Activated T-helper 2 cell treated with anti-CD3 and anti-CD28 coated beads, Interferon-gamma antibody, Interleukin-2, Interleukin-4, amounts not matched to agents 10 μg/mL and 5 μg/mL and 100 μg/mL, durations not matched to agents 14 hours and 24 hours and 36 hours (primary cell): ENCODE results near the gene CBFA2T3. TPM values are rescaled to one million over a fixed set of nuclear protein-coding genes. Genes with fewer than 3 reads are reported as not detected.

Experiments used
- DNase-seq: peaks from one replicate; pipeline ENCODE4 v3.0.0; 2021; ENCODE audit warnings: low spot score
- H3K27ac Mint-ChIP-seq: one replicate; pipeline ENCODE4 v1.8.0; 2021; ENCODE audit warnings: mixed read lengths
- H3K27me3 Mint-ChIP-seq: one replicate; pipeline ENCODE4 v1.8.0; 2021; ENCODE audit warnings: low read depth, mixed read lengths
- H3K36me3 Mint-ChIP-seq: one replicate; pipeline ENCODE4 v1.8.0; 2021; ENCODE audit warnings: low read depth, mixed read lengths
- H3K4me1 Mint-ChIP-seq: one replicate; pipeline ENCODE4 v1.8.0; 2021; ENCODE audit warnings: low read depth, mixed read lengths
- H3K4me3 Mint-ChIP-seq: one replicate; pipeline ENCODE4 v1.8.0; 2021; ENCODE audit warnings: low read depth, mild to moderate bottlenecking, moderate library complexity, mixed read lengths
- H3K9me3 Mint-ChIP-seq: one replicate; pipeline ENCODE4 v1.8.0; 2021; ENCODE audit warnings: mixed read lengths
- intact Hi-C: fragments of 100-400 bp; cut with micrococcal nuclease; formaldehyde crosslinking; loops from one replicate; pipeline ENCODE4 v1.15.1; 2023
- total RNA-seq: library from RNA; stranded (reverse); gene quantifications from 2 replicates; pipeline ENCODE4 v1.2.3, GENCODE V29; 2022

The CBFA2T3 gene
- total RNA-seq, 1 donor from 2014 or later: 0.30 TPM

DNA sequence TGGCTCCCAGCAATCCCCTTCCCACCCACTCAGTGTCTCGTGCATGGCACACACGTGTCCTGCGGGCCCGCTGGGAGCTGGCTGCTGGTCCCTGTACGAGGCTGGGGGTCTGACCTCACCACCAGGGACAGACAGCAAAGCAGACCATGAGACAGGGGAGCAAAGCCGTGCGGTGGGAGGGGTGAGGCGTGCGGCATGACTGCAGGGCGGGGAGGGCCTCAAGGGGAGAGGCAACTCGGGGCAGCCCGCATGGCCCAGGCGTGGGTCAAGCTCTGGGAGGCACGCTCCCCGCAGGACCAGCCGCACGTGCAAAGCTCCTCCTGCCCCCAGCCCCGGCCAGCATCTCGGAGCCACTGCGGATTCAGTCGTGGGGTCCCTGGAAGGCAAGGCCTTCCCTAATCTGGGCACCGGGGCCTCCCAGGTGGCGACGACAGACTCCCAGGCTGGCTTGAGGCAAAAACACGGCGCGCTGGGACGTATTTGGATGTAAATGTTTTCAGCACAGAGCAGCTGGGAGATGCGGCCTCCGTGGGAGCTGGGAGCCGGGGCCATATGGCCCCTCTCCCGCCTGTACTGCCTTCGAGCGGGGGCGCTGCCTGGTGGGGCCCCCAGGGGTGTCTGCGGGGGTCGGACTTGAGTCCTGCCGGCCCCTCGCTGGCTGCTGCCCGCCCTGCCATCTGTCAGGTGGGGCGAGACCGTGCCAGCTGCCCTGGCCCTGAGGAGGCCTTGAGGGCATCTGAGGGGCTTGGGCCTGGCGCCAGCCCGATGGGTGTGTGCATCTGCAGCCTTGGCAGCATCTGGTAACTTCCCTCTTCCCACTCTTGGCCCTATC, 12.2 kb upstream of the CBFA2T3 start:
- no peak for DNase-seq
- H3K9me3 Mint-ChIP-seq: no peaks in the 10 kb centered on the region
- H3K4me3 Mint-ChIP-seq: no peak overlapping the region
- H3K36me3 Mint-ChIP-seq: no peaks in the 10 kb centered on the region
- no peaks in the 10 kb centered on the region for H3K27me3 Mint-ChIP-seq
- H3K4me1 Mint-ChIP-seq: no peaks in the 10 kb centered on the region
- intact Hi-C loops: no loop called here
- no peak overlapping the region for H3K27ac Mint-ChIP-seq

DNA sequence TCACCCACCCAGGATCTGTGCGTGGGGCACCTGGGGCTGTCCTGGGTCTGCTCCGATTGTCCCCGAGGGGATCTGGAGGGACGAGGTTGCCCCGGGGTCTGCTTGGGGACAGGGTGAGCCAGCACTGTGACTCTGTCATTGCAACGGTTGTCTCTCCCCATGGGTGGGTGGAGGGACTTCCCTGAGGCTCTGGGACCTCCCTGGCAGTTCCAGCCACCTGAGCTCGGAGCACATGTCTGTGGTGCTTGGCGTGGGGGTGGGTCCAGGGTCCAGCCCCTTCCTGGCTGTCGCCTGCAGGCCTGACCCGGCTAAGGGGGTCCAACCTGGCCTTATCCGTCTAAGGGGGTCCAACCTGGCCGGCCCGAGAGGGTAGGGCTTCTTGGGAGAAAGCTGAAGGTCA, 8.5 kb upstream of the CBFA2T3 start:
- Mint-ChIP-seq H3K4me1 (no peaks in the 10 kb centered on the region), H3K9me3 (no peaks in the 10 kb centered on the region), H3K4me3 (no peak overlapping the region), H3K27ac (no peak overlapping the region), H3K27me3 (no peaks in the 10 kb centered on the region), H3K36me3 (no peaks in the 10 kb centered on the region)
- DNase-seq: no peak
- intact Hi-C loops: no loop called here

DNA sequence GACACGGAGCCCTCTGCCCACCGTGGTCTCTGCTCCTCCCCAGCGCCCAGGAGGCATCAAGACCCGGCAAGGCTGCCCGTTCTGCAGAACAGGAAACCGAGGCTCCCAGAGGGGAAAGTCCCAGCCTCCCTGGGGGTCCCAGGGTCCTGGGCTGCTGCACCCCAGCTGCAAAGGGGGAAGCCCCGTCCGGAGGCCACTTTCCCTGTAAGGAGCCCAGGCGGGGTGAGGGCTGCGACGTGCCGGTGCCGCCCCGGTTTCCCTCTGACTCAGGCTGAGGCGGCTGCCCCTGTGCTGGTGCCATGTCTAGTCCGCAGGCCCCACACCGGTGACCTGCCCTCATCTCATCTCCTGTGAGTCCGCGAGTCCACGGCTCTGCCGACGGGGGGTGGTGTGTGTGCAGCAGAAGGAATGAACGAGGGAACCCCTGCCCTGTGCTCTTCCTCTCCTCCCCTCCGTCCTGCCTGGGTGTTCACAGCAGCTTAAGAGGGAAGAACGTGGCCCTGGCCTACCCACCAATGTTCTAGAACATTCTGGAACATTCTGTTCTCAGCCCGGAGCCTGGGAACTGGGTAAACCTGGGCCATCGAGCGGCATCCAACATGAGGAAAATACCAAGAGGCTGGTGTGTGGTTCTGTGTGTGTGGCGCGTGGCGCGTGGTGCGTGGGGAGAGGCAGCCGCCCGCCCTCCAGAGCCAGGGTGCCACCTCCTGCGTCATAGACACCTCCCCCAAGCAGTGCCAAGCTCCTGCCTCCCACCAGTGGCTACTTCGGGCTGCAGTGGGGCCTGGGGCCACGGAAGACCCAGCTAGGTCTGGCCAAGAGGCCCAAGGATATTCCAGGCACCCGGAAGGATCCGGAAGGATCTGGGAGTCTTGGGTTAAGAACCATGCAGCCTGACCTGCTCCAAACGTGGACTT, 7.0 kb upstream of the CBFA2T3 start:
- Mint-ChIP-seq H3K36me3 (no peaks in the 10 kb centered on the region), H3K4me3 (no peak overlapping the region), H3K4me1 (no peaks in the 10 kb centered on the region), H3K27ac (no peak overlapping the region), H3K27me3 (peaks cover 2% of the 10 kb centered on the region), H3K9me3 (no peaks in the 10 kb centered on the region)
- no peak for DNase-seq
- intact Hi-C loops: no loop called here

DNA sequence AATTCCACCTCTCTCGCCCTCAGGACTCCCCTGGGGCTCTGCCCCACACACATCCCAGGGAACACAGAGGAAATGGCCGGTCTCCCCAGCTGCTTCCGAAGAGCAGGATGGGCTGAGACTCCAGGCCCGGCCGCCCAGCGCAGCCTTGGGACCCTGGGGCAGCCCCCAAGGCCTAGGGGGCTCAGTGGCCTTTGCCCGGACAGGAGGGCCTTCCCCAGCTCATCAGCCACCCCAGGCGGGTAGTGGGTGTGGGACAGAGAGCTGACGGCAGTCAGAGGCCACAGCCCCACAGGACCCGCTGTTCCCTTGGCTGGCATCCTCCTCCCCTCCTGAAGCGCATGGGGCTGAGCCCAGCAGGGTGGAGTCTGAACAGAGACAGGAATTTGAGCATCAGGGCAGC, 6.2 kb upstream of the CBFA2T3 start:
- H3K4me1 Mint-ChIP-seq: no peaks in the 10 kb centered on the region
- peaks cover 2% of the 10 kb centered on the region for H3K27me3 Mint-ChIP-seq
- DNase-seq: no peak
- H3K9me3 Mint-ChIP-seq: no peaks in the 10 kb centered on the region
- intact Hi-C loops: no loop called here
- H3K36me3 Mint-ChIP-seq: no peaks in the 10 kb centered on the region
- H3K4me3 Mint-ChIP-seq: no peak overlapping the region
- H3K27ac Mint-ChIP-seq: no peak overlapping the region

DNA sequence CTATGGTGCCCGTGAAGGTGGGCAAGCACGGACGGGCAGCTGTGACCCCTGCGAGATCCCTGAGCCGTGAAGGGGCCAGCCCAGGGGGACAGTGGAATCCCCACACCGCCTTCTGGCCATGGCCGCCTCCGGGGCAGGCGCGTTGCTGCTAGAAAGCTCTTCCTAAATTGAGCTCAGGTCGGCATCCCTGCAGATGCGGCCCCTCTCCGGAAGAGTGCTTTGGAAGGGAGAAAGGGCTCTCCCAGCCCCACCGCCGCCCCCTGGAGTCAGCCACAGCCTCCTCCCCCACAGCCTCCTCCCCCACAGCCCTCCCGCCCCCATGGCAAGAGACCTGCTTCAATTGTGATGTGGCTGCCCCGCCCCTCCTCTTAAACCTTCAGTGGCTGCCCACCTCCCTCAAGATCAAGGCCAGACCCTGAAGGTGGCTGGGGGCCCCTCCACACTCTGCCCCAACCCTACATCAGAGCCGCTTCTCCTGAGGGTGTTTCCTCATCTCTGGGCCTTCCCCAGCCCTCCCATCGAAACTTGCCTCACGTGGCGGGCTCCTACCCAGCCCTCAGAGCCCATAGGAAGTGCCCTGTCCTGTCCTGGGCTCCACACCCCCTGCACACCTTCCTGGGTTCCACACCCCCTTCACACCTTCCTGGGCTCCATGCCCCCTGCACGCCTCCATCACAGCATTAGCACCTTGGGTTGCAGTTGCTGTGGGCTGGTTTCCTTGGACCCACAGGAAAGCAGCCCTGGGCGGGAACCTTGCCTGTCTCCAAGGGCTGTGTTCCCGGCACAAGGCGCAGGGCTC, 5.5 kb upstream of the CBFA2T3 start:
- H3K27me3 Mint-ChIP-seq: peaks cover 2% of the 10 kb centered on the region
- no peaks in the 10 kb centered on the region for H3K4me1 Mint-ChIP-seq
- H3K36me3 Mint-ChIP-seq: no peaks in the 10 kb centered on the region
- H3K27ac Mint-ChIP-seq: no peak overlapping the region
- no peaks in the 10 kb centered on the region for H3K9me3 Mint-ChIP-seq
- no peak overlapping the region for H3K4me3 Mint-ChIP-seq
- DNase-seq: no peak
- intact Hi-C loops: no loop called here

DNA sequence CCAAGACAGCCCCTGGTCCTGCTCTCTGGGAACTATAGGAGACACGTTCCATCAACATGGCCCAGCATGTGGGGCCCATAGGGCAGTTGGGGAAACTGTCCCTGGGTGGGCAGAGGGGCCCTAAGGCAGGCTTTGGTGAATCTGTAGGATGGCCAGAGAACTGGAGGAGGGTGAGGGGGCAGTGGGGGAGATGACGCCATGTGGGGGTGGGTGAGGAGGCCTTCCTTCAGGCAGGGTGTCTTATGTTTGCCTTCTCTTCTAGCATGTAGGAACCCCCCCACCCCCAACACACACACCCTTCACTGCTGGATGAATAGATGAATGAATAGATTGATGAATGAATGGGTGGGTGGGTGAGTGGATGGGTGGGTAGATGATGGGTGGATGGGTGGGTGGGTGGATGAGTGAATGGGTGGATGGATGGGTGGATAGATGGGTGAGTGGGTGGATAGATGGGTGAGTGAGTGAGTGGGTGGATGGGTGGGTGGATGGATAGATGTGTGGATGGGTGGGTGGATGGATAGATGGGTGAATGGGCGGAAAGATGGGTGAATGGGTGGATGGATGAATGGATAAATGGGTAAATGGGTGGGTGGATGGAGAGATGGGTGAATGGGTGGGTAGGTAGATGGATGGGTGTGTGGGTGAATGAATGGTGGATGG, 2.5 kb upstream of the CBFA2T3 start:
- DNase-seq: no peak
- H3K4me1 Mint-ChIP-seq: no peaks in the 10 kb centered on the region
- no peaks in the 10 kb centered on the region for H3K9me3 Mint-ChIP-seq
- no peak overlapping the region for H3K27ac Mint-ChIP-seq
- intact Hi-C loops: no loop called here
- H3K4me3 Mint-ChIP-seq: no peak overlapping the region
- H3K27me3 Mint-ChIP-seq: peaks cover 13% of the 10 kb centered on the region
- H3K36me3 Mint-ChIP-seq: no peaks in the 10 kb centered on the region

DNA sequence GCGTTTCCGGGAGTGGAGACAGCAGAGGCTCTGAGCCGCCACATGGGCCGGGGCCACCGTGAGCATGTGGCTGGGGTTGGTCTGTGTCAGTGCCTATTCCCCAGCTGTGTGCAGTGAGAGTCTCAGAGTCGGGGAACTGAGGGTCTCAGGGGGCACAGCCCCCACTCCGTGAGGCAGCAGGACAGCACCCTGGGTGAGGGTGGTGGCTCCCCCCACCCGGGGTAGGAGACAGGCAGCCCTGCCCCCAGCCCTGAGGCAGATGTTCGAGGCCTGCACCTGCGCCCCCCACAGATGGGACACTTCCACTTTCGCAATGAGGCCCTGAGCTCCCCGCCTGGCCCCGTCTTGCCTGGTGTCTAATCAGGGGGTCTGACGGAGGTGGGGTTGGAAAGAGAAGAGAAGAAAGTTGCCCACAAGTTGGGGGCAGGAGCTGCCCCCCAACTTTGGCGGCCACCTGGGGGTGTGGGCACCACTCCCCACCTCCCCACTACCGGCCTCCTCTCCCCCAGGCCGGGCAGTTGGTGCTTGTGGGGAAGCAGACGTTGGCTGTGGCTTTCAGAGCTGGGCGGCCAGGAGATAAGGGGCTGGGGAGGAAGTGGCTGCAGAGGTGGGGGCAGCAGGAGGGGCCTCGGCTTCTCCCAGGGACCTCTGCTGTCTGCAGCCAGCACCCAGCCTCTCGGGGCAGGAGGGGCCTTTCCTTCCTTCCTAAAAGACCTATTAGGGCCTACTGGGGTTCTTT, 1.8 kb upstream of the CBFA2T3 start:
- no peak overlapping the region for H3K4me3 Mint-ChIP-seq
- DNase-seq: no peak
- H3K27ac Mint-ChIP-seq: no peak overlapping the region
- peaks cover 14% of the 10 kb centered on the region for H3K27me3 Mint-ChIP-seq
- H3K4me1 Mint-ChIP-seq: no peaks in the 10 kb centered on the region
- no peaks in the 10 kb centered on the region for H3K36me3 Mint-ChIP-seq
- intact Hi-C loops: no loop called here
- no peaks in the 10 kb centered on the region for H3K9me3 Mint-ChIP-seq

DNA sequence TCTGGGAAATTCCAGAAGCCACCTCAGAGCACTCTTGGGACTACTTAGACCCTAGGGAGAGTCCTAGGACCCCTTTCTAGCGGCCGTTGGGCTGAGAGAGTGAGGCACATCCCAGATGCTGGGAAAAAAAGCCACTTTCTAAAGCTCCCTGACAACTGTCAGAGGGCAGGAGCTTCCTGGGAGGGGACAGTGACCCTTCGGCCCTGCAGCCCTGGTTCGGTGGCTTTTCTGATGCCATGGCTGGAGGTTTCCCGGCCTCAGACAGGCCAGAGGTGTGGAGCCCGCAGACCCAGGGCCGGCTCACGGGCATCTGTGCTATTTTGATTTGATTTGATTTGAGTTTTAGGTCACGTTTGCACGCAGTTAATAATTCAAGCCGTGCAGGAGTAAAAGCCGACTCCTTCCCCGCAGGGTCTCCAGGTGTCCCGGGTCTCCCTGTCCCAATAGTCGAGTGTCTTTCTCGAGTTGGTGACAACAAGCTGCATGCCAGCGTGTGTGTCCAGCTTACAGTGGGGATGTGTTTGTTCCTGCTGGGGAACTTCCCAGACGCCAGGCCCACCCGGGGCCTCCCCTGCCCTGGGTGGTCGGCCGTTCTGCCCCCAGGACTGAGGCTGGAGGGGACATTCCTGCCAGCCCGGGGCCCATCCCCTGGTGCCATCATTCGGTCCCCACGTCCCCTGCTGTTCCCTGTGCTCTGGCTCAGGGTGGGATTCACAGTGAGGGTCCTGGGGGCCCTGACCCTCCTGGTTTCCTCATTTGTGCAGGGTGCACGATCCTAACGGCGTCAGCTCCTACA, 1.0 kb upstream of the CBFA2T3 start:
- H3K4me3 Mint-ChIP-seq: no peak overlapping the region
- H3K36me3 Mint-ChIP-seq: no peaks in the 10 kb centered on the region
- DNase-seq: no peak
- intact Hi-C loops: no loop called here
- H3K27ac Mint-ChIP-seq: no peak overlapping the region
- H3K4me1 Mint-ChIP-seq: no peaks in the 10 kb centered on the region
- peaks cover 15% of the 10 kb centered on the region for H3K27me3 Mint-ChIP-seq
- H3K9me3 Mint-ChIP-seq: no peaks in the 10 kb centered on the region

DNA sequence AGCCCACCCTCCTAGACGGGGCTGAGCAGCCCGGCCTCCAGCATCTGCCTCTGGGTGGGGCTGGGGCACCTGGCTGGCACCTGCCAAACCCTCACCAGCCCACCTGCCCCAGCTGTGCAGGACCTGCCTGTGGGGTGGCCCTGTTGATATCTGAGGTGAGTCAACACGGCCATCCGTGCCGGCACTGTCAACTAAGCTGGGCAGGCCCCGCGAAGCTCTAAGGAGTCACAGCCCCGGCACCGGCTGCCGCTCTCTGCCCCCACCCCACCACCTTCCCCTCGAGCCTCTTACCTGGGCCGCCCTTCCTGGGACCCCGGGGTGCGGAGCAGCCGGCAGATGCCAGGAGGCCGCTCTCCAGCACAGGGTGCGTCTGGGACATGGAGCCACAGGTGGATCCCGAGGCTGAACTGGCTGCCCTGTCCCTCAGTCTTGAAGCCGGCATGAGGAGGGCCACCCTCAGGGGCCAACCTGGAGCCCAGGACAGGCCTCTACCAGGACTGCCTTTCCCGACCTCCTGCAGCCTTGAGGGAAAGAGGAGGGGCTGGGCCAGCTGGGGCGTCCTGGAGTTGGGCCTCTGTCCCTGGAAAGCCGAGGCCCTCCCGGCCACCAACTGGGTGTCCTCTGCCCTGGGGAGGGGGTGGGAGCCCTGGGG, 515 bp downstream of the CBFA2T3 start:
- peaks cover 17% of the 10 kb centered on the region for H3K27me3 Mint-ChIP-seq
- DNase-seq: no peak
- intact Hi-C loops: no loop called here
- no peaks in the 10 kb centered on the region for H3K9me3 Mint-ChIP-seq
- no peak overlapping the region for H3K27ac Mint-ChIP-seq
- no peak overlapping the region for H3K4me3 Mint-ChIP-seq
- H3K36me3 Mint-ChIP-seq: no peaks in the 10 kb centered on the region
- H3K4me1 Mint-ChIP-seq: no peaks in the 10 kb centered on the region

DNA sequence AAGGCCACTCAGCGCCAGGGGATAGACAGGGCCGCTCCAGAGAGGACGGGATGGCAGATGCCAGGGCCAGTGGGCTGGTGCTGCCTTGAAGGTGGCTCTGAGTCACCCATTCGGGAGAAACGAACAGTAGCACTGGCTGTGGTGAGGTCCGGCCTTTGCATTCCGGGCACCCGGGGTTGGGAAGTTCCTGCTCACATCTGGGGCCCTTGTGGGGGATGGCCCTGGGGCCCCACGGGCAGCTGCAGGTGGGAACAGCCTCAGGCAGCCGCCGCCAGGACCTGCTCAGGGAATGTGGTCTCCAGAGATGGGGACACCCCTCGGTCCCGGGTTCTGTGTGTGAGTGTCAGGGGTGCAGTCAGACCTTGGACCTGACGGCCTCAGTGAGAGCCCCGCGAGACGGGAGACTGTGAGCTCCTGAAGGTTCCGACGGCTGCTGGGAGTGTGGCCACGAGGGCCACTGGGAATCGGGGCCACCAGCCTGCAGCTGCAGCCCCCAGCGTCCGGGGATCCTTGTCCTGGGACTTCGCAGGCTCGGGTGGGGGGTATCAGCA, 1.4 kb downstream of the CBFA2T3 start:
- H3K4me1 Mint-ChIP-seq: no peaks in the 10 kb centered on the region
- peaks cover 17% of the 10 kb centered on the region for H3K27me3 Mint-ChIP-seq
- no peak overlapping the region for H3K4me3 Mint-ChIP-seq
- intact Hi-C loops: no loop called here
- H3K9me3 Mint-ChIP-seq: no peaks in the 10 kb centered on the region
- no peak overlapping the region for H3K27ac Mint-ChIP-seq
- no peaks in the 10 kb centered on the region for H3K36me3 Mint-ChIP-seq
- no peak for DNase-seq

DNA sequence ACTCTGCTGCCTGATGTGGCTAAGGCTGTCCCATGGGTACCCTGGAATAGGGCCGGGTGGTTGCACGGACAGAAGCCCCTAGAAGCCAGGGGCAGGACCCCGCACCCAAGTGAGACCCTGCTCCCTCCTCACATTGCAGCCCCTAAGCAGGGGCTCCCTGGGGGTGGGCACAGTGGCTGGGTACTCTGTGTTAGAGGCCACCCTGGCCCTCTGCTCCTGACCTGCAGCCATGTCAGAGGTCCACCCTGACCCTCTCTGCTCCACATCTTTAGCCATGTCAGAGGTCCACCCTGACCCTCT, 2.1 kb downstream of the CBFA2T3 start:
- Mint-ChIP-seq H3K27me3 (peaks cover 17% of the 10 kb centered on the region), H3K27ac (no peak overlapping the region), H3K36me3 (no peaks in the 10 kb centered on the region), H3K4me1 (no peaks in the 10 kb centered on the region), H3K9me3 (no peaks in the 10 kb centered on the region), H3K4me3 (no peak overlapping the region)
- DNase-seq: no peak
- intact Hi-C loops: no loop called here
